B cell (primary cell): Measurements from ENCODE around the gene HOXD3.

ENCODE experiments used
- EZH2 ChIP-seq: IDR thresholded peaks from 2 replicates; pipeline ENCODE4 v1.6.1; 2012; ENCODE audit warnings: borderline replicate concordance, low read depth, mild to moderate bottlenecking, moderate library complexity, low read length; ENCODE audit not compliant: insufficient read depth, poor library complexity, severe bottlenecking
- TF ChIP-seq, protein P1 (sequence below): fragments of 200-600 bp; IDR thresholded peaks from one replicate; pipeline ENCODE4 v1.8.0; 2022; ENCODE audit warnings: antibody characterized with exemption, mild to moderate bottlenecking

DNA sequence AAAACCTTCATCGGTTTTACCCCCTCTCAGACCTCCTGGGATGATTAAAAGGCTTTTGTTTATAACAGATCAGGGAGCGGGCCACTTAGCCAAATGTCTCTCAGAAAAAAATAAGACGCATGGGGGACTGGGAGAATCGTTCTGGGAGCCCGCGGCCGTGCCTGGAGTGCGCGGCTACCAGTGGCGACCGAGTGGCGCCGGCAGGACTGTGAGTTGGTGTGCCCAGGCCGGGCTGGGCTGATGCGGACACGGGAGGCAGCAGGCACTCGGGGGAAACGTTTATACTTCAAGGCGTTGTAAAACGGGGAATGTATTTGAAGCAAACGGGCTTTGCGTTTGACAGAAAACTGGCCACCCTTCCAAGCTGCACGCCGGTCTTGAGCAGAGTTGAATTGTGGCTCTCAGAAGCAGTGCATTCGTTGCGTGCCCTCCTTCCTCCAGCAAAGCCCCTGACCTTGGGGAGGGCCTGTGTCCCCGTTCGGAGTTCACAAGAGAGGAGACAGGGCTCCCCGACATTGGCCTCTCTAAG is 45.2 kb upstream of the HOXD3 start:
- no peak for TF ChIP-seq EZH2
- TF ChIP-seq, protein P1, sequence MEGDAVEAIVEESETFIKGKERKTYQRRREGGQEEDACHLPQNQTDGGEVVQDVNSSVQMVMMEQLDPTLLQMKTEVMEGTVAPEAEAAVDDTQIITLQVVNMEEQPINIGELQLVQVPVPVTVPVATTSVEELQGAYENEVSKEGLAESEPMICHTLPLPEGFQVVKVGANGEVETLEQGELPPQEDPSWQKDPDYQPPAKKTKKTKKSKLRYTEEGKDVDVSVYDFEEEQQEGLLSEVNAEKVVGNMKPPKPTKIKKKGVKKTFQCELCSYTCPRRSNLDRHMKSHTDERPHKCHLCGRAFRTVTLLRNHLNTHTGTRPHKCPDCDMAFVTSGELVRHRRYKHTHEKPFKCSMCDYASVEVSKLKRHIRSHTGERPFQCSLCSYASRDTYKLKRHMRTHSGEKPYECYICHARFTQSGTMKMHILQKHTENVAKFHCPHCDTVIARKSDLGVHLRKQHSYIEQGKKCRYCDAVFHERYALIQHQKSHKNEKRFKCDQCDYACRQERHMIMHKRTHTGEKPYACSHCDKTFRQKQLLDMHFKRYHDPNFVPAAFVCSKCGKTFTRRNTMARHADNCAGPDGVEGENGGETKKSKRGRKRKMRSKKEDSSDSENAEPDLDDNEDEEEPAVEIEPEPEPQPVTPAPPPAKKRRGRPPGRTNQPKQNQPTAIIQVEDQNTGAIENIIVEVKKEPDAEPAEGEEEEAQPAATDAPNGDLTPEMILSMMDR, result no peak
